ENCODE results near the gene XIAP. TPM values are rescaled to one million over a fixed set of nuclear protein-coding genes. Genes with fewer than 3 reads are reported as not detected.

Gene XIAP
- total and polyA plus RNA-seq, 2 experiments from 2014 or later: 13.7 to 36.1 TPM

- peak overlapping the region; percentile 76 for H3K4me3 ChIP-seq
- H3K4me2 ChIP-seq: peak overlapping the region; percentile 75
- H3K36me3 ChIP-seq (replicated peaks; ENCODE audit: insufficient read depth, low read depth): no peaks in the 10 kb centered on the region
- H3K9me2 ChIP-seq (replicated peaks; ENCODE audit: insufficient read depth): no peaks in the 10 kb centered on the region
- H3K27ac ChIP-seq: peak overlapping the region; percentile 100
- peaks cover 37% of the 10 kb centered on the region for H4K20me1 ChIP-seq (ENCODE audit: insufficient read depth, poor library complexity, severe bottlenecking)
- no peaks in the 10 kb centered on the region for H3K27me3 ChIP-seq
- no peak for TF ChIP-seq EZH2 (IDR thresholded peaks at IDR 0.05; ENCODE audit: borderline replicate concordance)
- TF ChIP-seq CTCF (IDR thresholded peaks at IDR 0.05; ENCODE audit: poor library complexity): no peak
- no peak for TF ChIP-seq EZH2phosphoT487 (IDR thresholded peaks at IDR 0.05; ENCODE audit: low read depth, severe bottlenecking, unreplicated experiment)
- peak; percentile 92 for DNase-seq (ENCODE audit: low spot score)
- no peaks in the 10 kb centered on the region for H3K9me3 ChIP-seq (ENCODE audit: low read depth)
- WGBS (ENCODE audit: low lambda C conversion rate, missing lambda C conversion rate): 39% methylated on average over 22 of the region's 22 CpGs
- peaks cover 5% of the 10 kb centered on the region for H3K4me1 ChIP-seq (ENCODE audit: insufficient read depth)
- H3K79me2 ChIP-seq: peaks cover 60% of the 10 kb centered on the region
- no peak overlapping the region for H2AFZ ChIP-seq
Observed at GRCh38 chrX:123962794-123963373, 103.0 kb downstream of the XIAP start.

Small RNA genes lying within 50 kb of the gene (small RNA-seq; reads per million reads assigned to genes)
- gene RF00019 (not detected), gene RN7SL190P (not detected), gene RNU6-122P (not detected)

Other genes with a start within 250 kb of the XIAP start
- 95.6 and 106 TPM in 2 replicates for gene THOC2, start 127.0 kb upstream of the XIAP start, total RNA-seq
- 66.0 and 87.5 TPM in 2 replicates for gene THOC2, start 127.0 kb upstream of the XIAP start, polyA plus RNA-seq
- gene STAG2, start 101.7 kb downstream of the XIAP start, total RNA-seq: 61.9 and 70.9 TPM in 2 replicates
- gene STAG2, start 101.7 kb downstream of the XIAP start, polyA plus RNA-seq: 16.5 and 20.3 TPM in 2 replicates

All from hepatocyte (in vitro differentiated cells).